Measurements from ENCODE around the gene ROM1. TPM values are rescaled to one million over a fixed set of nuclear protein-coding genes. Genes with fewer than 3 reads are reported as not detected.
"Not testable (repeated sequence)": the region's sequence is repeated elsewhere in the genome, so short reads cannot be mapped to it uniquely, and the experiment has no call there.

ROM1 gene
- total RNA-seq, 1 experiment from 2014 or later: 2.7 TPM

DNA sequence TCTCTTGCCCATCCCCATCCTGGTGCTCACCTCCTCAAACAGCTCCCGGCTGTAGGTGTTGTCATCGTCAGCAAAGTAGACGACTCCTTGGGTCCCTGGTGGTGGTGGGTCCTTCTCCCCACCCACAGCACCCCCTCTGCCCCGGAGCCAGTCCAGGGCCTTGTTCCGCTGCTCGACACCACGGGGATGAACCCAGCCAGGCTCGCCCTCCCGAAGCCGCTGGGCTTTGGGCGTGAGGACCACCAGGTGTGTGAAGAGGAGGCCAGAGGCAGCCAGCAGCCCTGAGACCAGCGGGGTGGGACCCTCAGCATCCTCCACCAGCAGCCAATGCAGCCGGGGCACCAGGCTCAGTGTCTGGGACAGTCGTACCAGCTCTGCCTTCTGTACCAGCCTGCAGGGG lies 3.9 kb downstream of the ROM1 start:
- DNase-seq (ENCODE audit: low read depth, low spot score); H3K36me3 ChIP-seq (ENCODE audit: control insufficient read depth in 1 of 2, insufficient read depth in 2 of 2, low read length in 2 of 2); H2AFZ ChIP-seq (ENCODE audit: low read depth, low read length, poor library complexity, severe bottlenecking); ATAC-seq; intact Hi-C loops (cut with micrococcal nuclease); H3K27me3 ChIP-seq (ENCODE audit: insufficient read depth, low read length); H3K4me3 ChIP-seq (replicated peaks in 1 of 2; ENCODE audit: low read depth in 1 of 2, low read length in 2 of 2); H3K9ac ChIP-seq (ENCODE audit: low read length); RAD21 ChIA-PET (ENCODE audit: low non-redundant PET in 1 of 2, low total read pairs in 2 of 2, uncharacterized antibody in 2 of 2, unreplicated experiment in 2 of 2); H4K20me1 ChIP-seq (ENCODE audit: insufficient read depth); BruUV-seq (replicated peaks); H3K9me2 ChIP-seq (ENCODE audit: insufficient read depth); POLR2A ChIA-PET; H3K9me3 ChIP-seq (ENCODE audit: control insufficient read depth in 1 of 2, insufficient read depth in 1 of 2, low read depth in 1 of 2, low read length in 2 of 2); CTCF ChIA-PET; H3K4me2 ChIP-seq (ENCODE audit: low read length): not testable (repeated sequence)
- Histone ChIP-seq H3K4me1 (ENCODE audit: control insufficient read depth in 1 of 2, insufficient read depth in 2 of 2, low read length in 2 of 2) (peaks cover 27 to 42% of the 10 kb centered on the region in 2 experiments), H3K27ac (ENCODE audit: low read depth, low read length) (peak overlapping the region; percentile 17; the same call in 1 of the 2 replicates), H3K79me2 (ENCODE audit: insufficient read depth, low read length) (peaks cover 16% of the 10 kb centered on the region)

DNA sequence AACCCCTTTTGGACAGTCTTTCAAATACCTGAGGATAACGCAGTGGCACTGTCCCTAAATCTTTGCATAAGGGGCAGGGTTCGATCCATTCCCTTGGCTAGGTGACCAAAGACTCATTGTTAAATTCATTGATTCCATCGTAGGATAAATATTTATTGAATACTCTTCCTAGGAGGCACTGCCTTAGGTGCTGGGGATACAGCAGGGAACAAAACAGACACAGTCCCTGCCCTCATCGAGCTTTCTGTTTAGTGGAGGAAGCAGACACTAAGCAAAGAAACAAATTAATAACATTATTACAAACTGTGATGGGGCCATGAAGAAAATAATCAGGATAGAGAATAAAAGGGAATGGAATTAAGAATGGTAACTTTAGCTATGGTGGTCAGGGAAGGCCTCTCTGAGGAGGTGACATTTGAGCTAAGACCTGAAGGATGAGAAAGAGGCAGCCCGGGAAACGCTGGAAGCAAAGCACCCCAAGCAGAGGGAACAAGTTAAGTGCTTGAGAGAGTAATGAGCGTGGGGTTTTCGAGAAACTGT lies 8.0 kb downstream of the ROM1 start:
- Histone ChIP-seq H2AFZ (ENCODE audit: low read depth, low read length, poor library complexity, severe bottlenecking) (no peak overlapping the region), H3K27me3 (ENCODE audit: insufficient read depth, low read length) (no peaks in the 10 kb centered on the region), H3K27ac (ENCODE audit: low read depth, low read length) (peak overlapping the region; percentile 75), H3K4me2 (ENCODE audit: low read length) (peak overlapping the region; percentile 87), H3K79me2 (ENCODE audit: insufficient read depth, low read length) (peaks cover 15% of the 10 kb centered on the region), H4K20me1 (ENCODE audit: insufficient read depth) (no peaks in the 10 kb centered on the region), H3K36me3 (ENCODE audit: control insufficient read depth in 1 of 2, insufficient read depth in 2 of 2, low read length in 2 of 2) (peaks cover 8 to 11% of the 10 kb centered on the region in 2 experiments; a peak in 3 of 4 replicates), H3K9me3 (ENCODE audit: control insufficient read depth in 1 of 2, insufficient read depth in 1 of 2, low read depth in 1 of 2, low read length in 2 of 2) (no peaks in the 10 kb centered on the region), H3K4me1 (ENCODE audit: control insufficient read depth in 1 of 2, insufficient read depth in 2 of 2, low read length in 2 of 2) (peaks cover 12 to 20% of the 10 kb centered on the region in 2 experiments), H3K9me2 (ENCODE audit: insufficient read depth) (no peaks in the 10 kb centered on the region), H3K4me3 (replicated peaks in 1 of 2; ENCODE audit: low read depth in 1 of 2, low read length in 2 of 2) (peak overlapping the region; percentile 96 to 98), H3K9ac (ENCODE audit: low read length) (peak overlapping the region; percentile 94)
- DNase-seq (ENCODE audit: low read depth, low spot score): no peak
- intact Hi-C loops (cut with micrococcal nuclease): no loop called here
- ATAC-seq: no peak
- TSS peak; percentile 60 for BruUV-seq (replicated peaks)
- ChIA-PET CTCF (interaction anchor here (0.7 to 3.0 kb wide), 6 partner anchors 9 to 226 kb away, joined by 3 to 16 read pairs (median 6); partner anchors contain the start of genes EML3, MTA2, ROM1 and TUT1), POLR2A (interaction anchor here (0.8 to 3.0 kb wide), 7 partner anchors 8 to 44 kb away, joined by 3 to 19 read pairs (median 5); partner anchors contain the start of genes C11orf98, CSKMT, EML3 and GANAB), RAD21 (ENCODE audit: low non-redundant PET in 1 of 2, low total read pairs in 2 of 2, uncharacterized antibody in 2 of 2, unreplicated experiment in 2 of 2) (interaction anchor here in 1 of 2 experiments (1.1 kb wide), 1 partner anchor 19 kb away, joined by 3 read pairs; the partner anchor contains the start of gene MTA2)
- TF ChIP-seq RAD21 (IDR thresholded peaks at IDR 0.05; ENCODE audit: low read depth) (no peak), SP1 (IDR thresholded peaks at IDR 0.05; ENCODE audit: low read depth) (no peak), CBX3 (IDR thresholded peaks at IDR 0.05; ENCODE audit: low read depth) (no peak), YY1 (IDR thresholded peaks at IDR 0.05; ENCODE audit: extremely low read depth, insufficient replicate concordance, low read depth, low read length) (no peak), FOSL1 (IDR thresholded peaks at IDR 0.05; ENCODE audit: low read depth) (no peak), JUND (IDR thresholded peaks at IDR 0.05) (no peak), EGR1 (IDR thresholded peaks at IDR 0.05; ENCODE audit: low read depth) (no peak), ZNF274 (IDR thresholded peaks at IDR 0.05; ENCODE audit: low read depth, low read length) (no peak), SIN3A (IDR thresholded peaks at IDR 0.05; ENCODE audit: low read depth) (no peak), TCF7L2 (IDR thresholded peaks at IDR 0.05; ENCODE audit: borderline replicate concordance, extremely low read depth, insufficient read depth, insufficient read length) (no peak), EZH2phosphoT487 (IDR thresholded peaks at IDR 0.05; ENCODE audit: borderline replicate concordance) (no peak), EZH2 (IDR thresholded peaks at IDR 0.05) (no peak), ELF1 (IDR thresholded peaks at IDR 0.05; ENCODE audit: borderline replicate concordance, low read depth) (no peak)
- TF ChIP-seq, protein P1, sequence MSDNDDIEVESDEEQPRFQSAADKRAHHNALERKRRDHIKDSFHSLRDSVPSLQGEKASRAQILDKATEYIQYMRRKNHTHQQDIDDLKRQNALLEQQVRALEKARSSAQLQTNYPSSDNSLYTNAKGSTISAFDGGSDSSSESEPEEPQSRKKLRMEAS (IDR thresholded peaks at IDR 0.05): no peak
- TF ChIP-seq, protein P2, sequence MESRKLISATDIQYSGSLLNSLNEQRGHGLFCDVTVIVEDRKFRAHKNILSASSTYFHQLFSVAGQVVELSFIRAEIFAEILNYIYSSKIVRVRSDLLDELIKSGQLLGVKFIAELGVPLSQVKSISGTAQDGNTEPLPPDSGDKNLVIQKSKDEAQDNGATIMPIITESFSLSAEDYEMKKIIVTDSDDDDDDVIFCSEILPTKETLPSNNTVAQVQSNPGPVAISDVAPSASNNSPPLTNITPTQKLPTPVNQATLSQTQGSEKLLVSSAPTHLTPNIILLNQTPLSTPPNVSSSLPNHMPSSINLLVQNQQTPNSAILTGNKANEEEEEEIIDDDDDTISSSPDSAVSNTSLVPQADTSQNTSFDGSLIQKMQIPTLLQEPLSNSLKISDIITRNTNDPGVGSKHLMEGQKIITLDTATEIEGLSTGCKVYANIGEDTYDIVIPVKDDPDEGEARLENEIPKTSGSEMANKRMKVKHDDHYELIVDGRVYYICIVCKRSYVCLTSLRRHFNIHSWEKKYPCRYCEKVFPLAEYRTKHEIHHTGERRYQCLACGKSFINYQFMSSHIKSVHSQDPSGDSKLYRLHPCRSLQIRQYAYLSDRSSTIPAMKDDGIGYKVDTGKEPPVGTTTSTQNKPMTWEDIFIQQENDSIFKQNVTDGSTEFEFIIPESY (IDR thresholded peaks at IDR 0.05; ENCODE audit: extremely low read depth, insufficient replicate concordance, low read length): no peak
